Thyroid gland (tissue), 4 donors: ENCODE data around the gene SSH3. TPM values are rescaled to one million over a fixed set of nuclear protein-coding genes. Genes with fewer than 3 reads are reported as not detected.

Source experiments
- DNase-seq, 2 donors: peaks; one replicate each; pipeline ENCODE4 v3.0.0-alpha.2; 2019
- H3K27ac ChIP-seq, 3 donors: fragments of 200-600 bp; sonication (generic); 1 replicate in 2 of 3; 2 replicates in 1 of 3; pipeline ENCODE4 v1.5.1; 2016 to 2019; ENCODE audit warnings: mild to moderate bottlenecking in 1 of 3, moderate library complexity in 1 of 3
- H3K27me3 ChIP-seq: fragments of 200-600 bp; sonication (generic); one replicate; pipeline ENCODE4 v1.5.1; 2019
- H3K36me3 ChIP-seq, 2 donors: fragments of 200-600 bp; sonication (generic); one replicate each; pipeline ENCODE4 v1.5.1; 2016 to 2019
- H3K4me1 ChIP-seq, 2 donors: fragments of 200-600 bp; sonication (generic); one replicate each; pipeline ENCODE4 v1.5.1; 2017 to 2019
- H3K4me3 ChIP-seq, 3 donors: fragments of 200-600 bp; sonication (generic); replicated peaks in 1 of 3; 1 replicate in 2 of 3; 2 replicates in 1 of 3; pipeline ENCODE4 v1.5.1; 2016; ENCODE audit warnings: mild to moderate bottlenecking in 1 of 3
- H3K9me3 ChIP-seq: fragments of 200-600 bp; sonication (generic); one replicate; pipeline ENCODE4 v1.5.1; 2017
- CTCF ChIP-seq, 6 experiments: fragments of 200-600 bp in 3 of 6; fragments of 450-650 bp in 3 of 6; sonication (generic) in 3 of 6; IDR thresholded peaks; one replicate each; pipeline ENCODE4 v1.5.1; 2016 to 2019; ENCODE audit warnings: antibody characterized with exemption in 6 of 6, mild to moderate bottlenecking in 2 of 6, inconsistent platforms in 1 of 6, moderate library complexity in 1 of 6
- POLR2A ChIP-seq, 2 donors: fragments of 450-650 bp; IDR thresholded peaks; one replicate each; pipeline ENCODE4 v1.6.1; 2017; ENCODE audit warnings: antibody characterized with exemption in 2 of 2, mild to moderate bottlenecking in 2 of 2, moderate library complexity in 1 of 2
- WGBS, 2 donors: methylation state at CpG; one replicate each; pipeline ENCODE4 v1.1.5; 2017; 5-methylcytosine and 5-hydroxymethylcytosine counted together
- intact Hi-C: fragments of 100-400 bp; cut with DNase I; formaldehyde crosslinking; loops from one replicate; pipeline ENCODE4 v1.15.1; 2023
- total RNA-seq, 4 donors: library from RNA; depleted of rRNA; stranded (reverse); fragments of >200 nt; gene quantifications; one replicate each; pipeline ENCODE4 v1.2.3, GENCODE V29; 2016

Gene SSH3
- total RNA-seq, 4 donors from 2014 or later, result 50.5 to 59.9 (median 54.4) TPM

- no peaks in the 10 kb centered on the region for H3K27me3 ChIP-seq
- peaks cover 15 to 27% of the 10 kb centered on the region in 2 donors for H3K4me1 ChIP-seq
- no peak overlapping the region for H3K4me3 ChIP-seq
- DNase-seq, result no peak
- peak overlapping the region in 2 of 3 donors; percentile 90 to 93 for H3K27ac ChIP-seq
- intact Hi-C loops, result no loop called here
- TF ChIP-seq CTCF (IDR thresholded peaks at IDR 0.05) (no peak), POLR2A (IDR thresholded peaks at IDR 0.05) (no peak)
- no peaks in the 10 kb centered on the region for H3K9me3 ChIP-seq
- 77 to 90% methylated on average over 6 to 8 of the region's 8 CpGs for WGBS, 2 donors
- H3K36me3 ChIP-seq, result peaks cover 45 to 50% of the 10 kb centered on the region in 2 donors
These were observed 16.6 kb upstream of the SSH3 start for GRCh38 chr11:67286621-67287333.

GRCh38 chr11:67287355-67288197 lies 15.8 kb upstream of the SSH3 start:
- Histone ChIP-seq H3K4me3 (peak overlapping the region in 1 of 3 donors; percentile 88), H3K27ac (peak overlapping the region; percentile 90 to 95 (median 93)), H3K9me3 (no peaks in the 10 kb centered on the region), H3K36me3 (peaks cover 37 to 48% of the 10 kb centered on the region in 2 donors), H3K27me3 (no peaks in the 10 kb centered on the region), H3K4me1 (peaks cover 15 to 27% of the 10 kb centered on the region in 2 donors)
- intact Hi-C loops, result no loop called here
- no peak for DNase-seq
- WGBS, 2 donors, result 76 to 79% methylated on average over 13 to 14 of the region's 14 CpGs
- TF ChIP-seq POLR2A (IDR thresholded peaks at IDR 0.05), result no peak
- no peak for TF ChIP-seq CTCF (IDR thresholded peaks at IDR 0.05)

GRCh38 chr11:67288198-67288451 lies 15.2 kb upstream of the SSH3 start:
- intact Hi-C loops, result no loop called here
- H3K9me3 ChIP-seq, result no peaks in the 10 kb centered on the region
- H3K36me3 ChIP-seq, result peaks cover 31 to 42% of the 10 kb centered on the region in 2 donors
- no peaks in the 10 kb centered on the region for H3K27me3 ChIP-seq
- peak overlapping the region; percentile 90 to 95 (median 93) for H3K27ac ChIP-seq
- no peak for TF ChIP-seq CTCF (IDR thresholded peaks at IDR 0.05)
- TF ChIP-seq POLR2A (IDR thresholded peaks at IDR 0.05), result no peak
- H3K4me1 ChIP-seq, result peaks cover 15 to 27% of the 10 kb centered on the region in 2 donors
- peak overlapping the region in 1 of 3 donors; percentile 88 for H3K4me3 ChIP-seq
- WGBS, 2 donors, result 37 to 61% methylated on average over 4 of the region's 4 CpGs
- no peak for DNase-seq

- H3K36me3 ChIP-seq, result peaks cover 26 to 38% of the 10 kb centered on the region in 2 donors
- DNase-seq, result peak; percentile 86 to 88
- 2% methylated on average over 13 of the region's 87 CpGs; no CpG with 5 or more reads in 1 of the 2 donors for WGBS, 2 donors
These were observed 14.7 kb upstream of the SSH3 start for GRCh38 chr11:67288452-67289225.

More at GRCh38 chr11:67288452-67289225, 14.7 kb upstream of the SSH3 start:
- H3K27me3 ChIP-seq, result no peaks in the 10 kb centered on the region
- TF ChIP-seq POLR2A (IDR thresholded peaks at IDR 0.05), result peak; percentile 5 to 67
- TF ChIP-seq CTCF (IDR thresholded peaks at IDR 0.05), result peak in 3 of 6 experiments; percentile 51 to 54 (median 51)
- H3K4me1 ChIP-seq, result peaks cover 15 to 27% of the 10 kb centered on the region in 2 donors
- intact Hi-C loops, result no loop called here
- peak overlapping the region; percentile 90 to 95 (median 93) for H3K27ac ChIP-seq
- H3K4me3 ChIP-seq, result peak overlapping the region; percentile 36 to 88 (median 73)
- no peaks in the 10 kb centered on the region for H3K9me3 ChIP-seq
